Psoas muscle (tissue), 8 donors: ENCODE data around the gene TUBB8. TPM values are rescaled to one million over a fixed set of nuclear protein-coding genes. Genes with fewer than 3 reads are reported as not detected.

Source experiments
- ATAC-seq, 4 donors: fragments of 200-7000 bp; cut with Tn5 transposase; one replicate each; pipeline ENCODE4 v1.9.1; 2020; ENCODE audit warnings: moderate library complexity in 3 of 4, mild to moderate bottlenecking in 2 of 4
- DNase-seq, 2 donors: peaks; one replicate each; pipeline ENCODE4 v3.0.0-alpha.2; 2020
- H3K27ac ChIP-seq: fragments of 200-600 bp; one replicate; pipeline ENCODE4 v1.8.0; 2022
- H3K27me3 ChIP-seq, 3 donors: fragments of 200-600 bp in 1 of 3; one replicate each; pipeline versions ENCODE4 v1.6.1 to v1.8.0; 2013 to 2022; ENCODE audit warnings: low read length in 2 of 3, mild to moderate bottlenecking in 2 of 3, moderate library complexity in 1 of 3; ENCODE audit not compliant: insufficient read depth in 3 of 3
- H3K36me3 ChIP-seq, 2 donors: fragments of 200-600 bp in 1 of 2; one replicate each; pipeline versions ENCODE4 v1.6.1 to v1.8.0; 2013 to 2022; ENCODE audit warnings: low read depth in 1 of 2, mild to moderate bottlenecking in 1 of 2, moderate library complexity in 1 of 2; ENCODE audit not compliant: insufficient read depth in 1 of 2
- H3K4me1 ChIP-seq: fragments of 200-600 bp; one replicate; pipeline ENCODE4 v1.8.0; 2022
- H3K4me3 ChIP-seq: fragments of 200-600 bp; one replicate; pipeline ENCODE4 v1.8.0; 2022; ENCODE audit warnings: mild to moderate bottlenecking
- H3K9me3 ChIP-seq: fragments of 200-600 bp; one replicate; pipeline ENCODE4 v1.8.0; 2022
- WGBS, 3 donors: extraction: QIAGEN DNeasy Blood & Tissue Kit; methylation state at CpG; one replicate each; pipeline versions ENCODE4 v1.1.6 to v1.1.7; 2013; 5-methylcytosine and 5-hydroxymethylcytosine counted together
- intact Hi-C, 2 donors: fragments of 100-400 bp; cut with DNase I; formaldehyde crosslinking; loops; one replicate each; pipeline versions ENCODE4 v1.11.0 to v1.14.2; 2022
- polyA plus RNA-seq, 3 donors: library from polyadenylated mRNA; stranded (reverse); fragments of 200-250 nt; gene quantifications; one replicate each; pipeline ENCODE4 v1.2.3, GENCODE V29; 2013
- total RNA-seq, 4 donors: library from RNA; stranded (reverse); fragmentation: NEBNext Ultra II Directional in 2 of 4; extraction: Animal tissue kit (Norgen Biotek cat#: 25700) in 2 of 4; gene quantifications; one replicate each; pipeline versions ENCODE4 v1.2.1 to v1.2.4, GENCODE V29; 2021 to 2023
- TF ChIP-seq, protein P1 (sequence below): fragments of 200-600 bp; IDR thresholded peaks from one replicate; pipeline ENCODE4 v1.8.0; 2022; ENCODE audit warnings: antibody characterized with exemption
- donor health status: healthy with polysubstance abuse.
- donor health status: DM: no; HTN: no; CAD: no; lungs with moderate emphysema.
- donor health status: Bipolar disorder and iron deficiency.
- donor health status: healthy.
- donor health status: DM: yes; HTN: yes; CAD: no.
- donor health status: DM: no; HTN: no; CAD: no.
- donor health status: DM: no; HTN: no; CAD: no.
- donor health status: DM: yes; HTN: yes; CAD: no.

TUBB8 gene
- total and polyA plus RNA-seq, 7 donors: 0.06 to 0.07 TPM; not detected in 5

DNA sequence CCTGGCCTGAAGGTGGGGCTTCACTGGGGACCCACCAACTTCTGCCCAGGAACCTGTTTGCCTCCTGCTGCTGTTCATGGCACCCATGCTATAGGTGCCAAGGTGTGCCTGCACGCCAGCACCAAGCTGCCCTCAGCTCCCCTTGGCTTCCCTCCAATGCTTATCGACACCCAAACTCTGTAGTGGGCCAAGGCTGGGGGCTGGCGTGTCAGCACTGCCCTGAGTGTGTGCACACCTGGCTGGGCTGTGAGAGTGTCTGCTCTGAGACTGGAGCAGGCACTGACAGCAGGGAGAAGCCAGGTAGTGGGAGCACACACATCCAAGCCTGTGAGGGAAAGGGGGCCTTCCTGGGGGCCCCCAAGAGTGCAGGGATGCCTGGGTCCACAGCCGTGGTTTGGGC is 43.1 kb upstream of the TUBB8 start:
- Histone ChIP-seq H3K4me3 (no peak overlapping the region), H3K9me3 (peaks cover 5% of the 10 kb centered on the region), H3K36me3 (no peaks in the 10 kb centered on the region), H3K27ac (no peak overlapping the region), H3K4me1 (no peaks in the 10 kb centered on the region), H3K27me3 (no peaks in the 10 kb centered on the region)
- no peak for DNase-seq
- TF ChIP-seq, protein P1, sequence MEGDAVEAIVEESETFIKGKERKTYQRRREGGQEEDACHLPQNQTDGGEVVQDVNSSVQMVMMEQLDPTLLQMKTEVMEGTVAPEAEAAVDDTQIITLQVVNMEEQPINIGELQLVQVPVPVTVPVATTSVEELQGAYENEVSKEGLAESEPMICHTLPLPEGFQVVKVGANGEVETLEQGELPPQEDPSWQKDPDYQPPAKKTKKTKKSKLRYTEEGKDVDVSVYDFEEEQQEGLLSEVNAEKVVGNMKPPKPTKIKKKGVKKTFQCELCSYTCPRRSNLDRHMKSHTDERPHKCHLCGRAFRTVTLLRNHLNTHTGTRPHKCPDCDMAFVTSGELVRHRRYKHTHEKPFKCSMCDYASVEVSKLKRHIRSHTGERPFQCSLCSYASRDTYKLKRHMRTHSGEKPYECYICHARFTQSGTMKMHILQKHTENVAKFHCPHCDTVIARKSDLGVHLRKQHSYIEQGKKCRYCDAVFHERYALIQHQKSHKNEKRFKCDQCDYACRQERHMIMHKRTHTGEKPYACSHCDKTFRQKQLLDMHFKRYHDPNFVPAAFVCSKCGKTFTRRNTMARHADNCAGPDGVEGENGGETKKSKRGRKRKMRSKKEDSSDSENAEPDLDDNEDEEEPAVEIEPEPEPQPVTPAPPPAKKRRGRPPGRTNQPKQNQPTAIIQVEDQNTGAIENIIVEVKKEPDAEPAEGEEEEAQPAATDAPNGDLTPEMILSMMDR: no peak
- ATAC-seq: no peak
- WGBS, 3 donors: 78 to 88% (median 79%) methylated on average over 4 of the region's 4 CpGs
- intact Hi-C loops: no loop called here

GRCh38 chr10:91313-91712 is 42.2 kb upstream of the TUBB8 start:
- Histone ChIP-seq H3K4me3 (no peak overlapping the region), H3K4me1 (no peaks in the 10 kb centered on the region), H3K27me3 (no peaks in the 10 kb centered on the region), H3K36me3 (no peaks in the 10 kb centered on the region), H3K9me3 (peaks cover 5% of the 10 kb centered on the region), H3K27ac (no peak overlapping the region)
- intact Hi-C loops: no loop called here
- 61 to 75% (median 67%) methylated on average over 8 of the region's 8 CpGs for WGBS, 3 donors
- DNase-seq (no peak), ATAC-seq (no peak)
- TF ChIP-seq, protein P1: no peak

- WGBS, 3 donors: 88 to 96% (median 90%) methylated on average over 1 of the region's 1 CpG
Observed at GRCh38 chr10:90161-90560, 41.1 kb upstream of the TUBB8 start.

DNA sequence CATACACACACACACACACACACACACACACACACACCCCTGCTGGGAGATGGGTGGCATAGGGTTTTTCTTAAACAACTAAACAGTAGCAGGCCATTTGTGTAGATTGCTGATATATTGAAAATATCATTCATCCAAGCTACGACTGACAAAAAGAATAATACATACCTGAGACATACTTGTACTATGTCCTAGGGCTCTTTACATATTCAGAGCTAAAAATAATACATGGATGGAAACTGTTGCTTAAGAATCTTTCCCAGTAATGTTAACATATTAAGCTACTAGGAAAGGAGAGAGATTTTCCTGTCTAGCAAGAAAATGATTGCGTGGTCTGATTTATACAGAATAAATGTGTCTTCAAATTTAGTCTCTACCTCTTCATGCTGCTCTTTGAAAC is 40.2 kb upstream of the TUBB8 start:
- Histone ChIP-seq H3K4me3 (no peak overlapping the region), H3K9me3 (no peaks in the 10 kb centered on the region), H3K4me1 (no peaks in the 10 kb centered on the region), H3K36me3 (no peaks in the 10 kb centered on the region), H3K27me3 (no peaks in the 10 kb centered on the region), H3K27ac (no peak overlapping the region)
- TF ChIP-seq, protein P1: no peak
- no peak for ATAC-seq
- intact Hi-C loops: no loop called here
- WGBS, 3 donors: 64 to 67% (median 64%) methylated on average over 2 of the region's 2 CpGs
- no peak for DNase-seq

More at GRCh38 chr10:90161-90560, 41.1 kb upstream of the TUBB8 start:
- Histone ChIP-seq H3K4me1 (no peaks in the 10 kb centered on the region), H3K27ac (no peak overlapping the region), H3K4me3 (no peak overlapping the region), H3K9me3 (no peaks in the 10 kb centered on the region), H3K36me3 (no peaks in the 10 kb centered on the region), H3K27me3 (no peaks in the 10 kb centered on the region)
- DNase-seq: no peak
- no peak for ATAC-seq
- intact Hi-C loops: no loop called here
- TF ChIP-seq, protein P1: no peak

GRCh38 chr10:88253-88652 is 39.2 kb upstream of the TUBB8 start:
- no peak overlapping the region for H3K27ac ChIP-seq
- 61 to 70% (median 64%) methylated on average over 4 of the region's 4 CpGs for WGBS, 3 donors
- H3K4me1 ChIP-seq: no peaks in the 10 kb centered on the region
- H3K27me3 ChIP-seq: no peaks in the 10 kb centered on the region
- no peak for ATAC-seq
- no peaks in the 10 kb centered on the region for H3K36me3 ChIP-seq
- intact Hi-C loops: no loop called here
- no peak overlapping the region for H3K4me3 ChIP-seq
- H3K9me3 ChIP-seq: no peaks in the 10 kb centered on the region
- no peak for DNase-seq
- TF ChIP-seq, protein P1: no peak
